Peyer's patch (tissue), 4 donors: Measurements from ENCODE around the gene KLF4.
"Not testable (repeated sequence)": the region's sequence is repeated elsewhere in the genome, so short reads cannot be mapped to it uniquely, and the experiment has no call there.

Source experiments
- POLR2A ChIP-seq, 2 donors: fragments of 450-650 bp; IDR thresholded peaks; one replicate each; pipeline ENCODE4 v1.5.1; 2017; ENCODE audit warnings: antibody characterized with exemption in 2 of 2, mild to moderate bottlenecking in 2 of 2, moderate library complexity in 2 of 2
- TF ChIP-seq, protein P1 (sequence below), 6 experiments: fragments of 450-650 bp in 4 of 6; fragments of 200-600 bp in 2 of 6; sonication (generic) in 1 of 6; IDR thresholded peaks; one replicate each; pipeline ENCODE4 v1.5.1; 2017 to 2019; ENCODE audit warnings: antibody characterized with exemption in 6 of 6, mild to moderate bottlenecking in 3 of 6, moderate library complexity in 1 of 6

DNA sequence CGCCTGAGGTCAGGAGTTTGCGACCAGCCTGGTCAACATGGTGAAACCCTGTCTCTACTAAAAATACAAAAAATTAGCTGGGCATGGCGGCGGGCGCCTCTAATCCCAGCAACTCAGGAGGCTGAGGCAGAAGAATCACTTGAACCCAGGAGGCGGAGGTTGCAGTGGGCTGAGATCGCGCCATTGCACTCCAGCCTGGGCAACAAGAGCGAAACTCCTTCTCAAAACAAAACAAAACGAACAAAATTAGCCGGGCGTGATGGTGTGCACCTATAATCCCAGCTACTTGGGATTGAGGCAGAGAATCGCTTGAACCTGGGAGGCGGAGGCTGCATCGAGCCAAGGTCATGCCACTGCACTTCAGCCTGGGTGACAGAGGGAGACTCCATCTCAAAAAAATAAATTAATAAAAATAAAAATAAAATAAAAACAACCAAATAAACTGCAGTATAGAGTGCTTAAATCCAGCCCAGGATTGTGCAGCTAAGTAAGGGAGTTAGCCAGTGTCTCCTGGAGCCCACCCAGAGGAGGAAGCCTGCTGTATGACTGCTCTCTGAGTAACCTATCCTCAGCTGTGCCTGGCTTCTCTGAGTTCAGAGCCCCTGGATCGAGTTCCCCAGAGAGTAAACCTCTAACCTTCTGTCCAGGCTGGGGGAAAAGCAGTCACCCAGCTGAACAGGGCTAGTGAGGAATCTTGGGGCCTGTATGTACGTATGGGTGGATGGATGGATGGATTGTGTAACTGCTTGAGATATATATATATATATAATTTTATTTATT, 11.0 kb upstream of the KLF4 start:
- TF ChIP-seq POLR2A (IDR thresholded peaks at IDR 0.05), result not testable (repeated sequence)
- TF ChIP-seq, protein P1, sequence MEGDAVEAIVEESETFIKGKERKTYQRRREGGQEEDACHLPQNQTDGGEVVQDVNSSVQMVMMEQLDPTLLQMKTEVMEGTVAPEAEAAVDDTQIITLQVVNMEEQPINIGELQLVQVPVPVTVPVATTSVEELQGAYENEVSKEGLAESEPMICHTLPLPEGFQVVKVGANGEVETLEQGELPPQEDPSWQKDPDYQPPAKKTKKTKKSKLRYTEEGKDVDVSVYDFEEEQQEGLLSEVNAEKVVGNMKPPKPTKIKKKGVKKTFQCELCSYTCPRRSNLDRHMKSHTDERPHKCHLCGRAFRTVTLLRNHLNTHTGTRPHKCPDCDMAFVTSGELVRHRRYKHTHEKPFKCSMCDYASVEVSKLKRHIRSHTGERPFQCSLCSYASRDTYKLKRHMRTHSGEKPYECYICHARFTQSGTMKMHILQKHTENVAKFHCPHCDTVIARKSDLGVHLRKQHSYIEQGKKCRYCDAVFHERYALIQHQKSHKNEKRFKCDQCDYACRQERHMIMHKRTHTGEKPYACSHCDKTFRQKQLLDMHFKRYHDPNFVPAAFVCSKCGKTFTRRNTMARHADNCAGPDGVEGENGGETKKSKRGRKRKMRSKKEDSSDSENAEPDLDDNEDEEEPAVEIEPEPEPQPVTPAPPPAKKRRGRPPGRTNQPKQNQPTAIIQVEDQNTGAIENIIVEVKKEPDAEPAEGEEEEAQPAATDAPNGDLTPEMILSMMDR (IDR thresholded peaks at IDR 0.05), result not testable (repeated sequence)
